EH (cell line): Measurements from ENCODE around the gene SAT1.
A peak's percentile ranks its signal among the peaks of the same experiment; 100 is the strongest.
"Not testable (repeated sequence)": the region's sequence is repeated elsewhere in the genome, so short reads cannot be mapped to it uniquely, and the experiment has no call there.

Source experiments
- DNase-seq: peaks from one replicate; pipeline ENCODE4 v3.0.0-alpha.2; 2015; ENCODE audit warnings: low read depth

Gene SAT1

DNA sequence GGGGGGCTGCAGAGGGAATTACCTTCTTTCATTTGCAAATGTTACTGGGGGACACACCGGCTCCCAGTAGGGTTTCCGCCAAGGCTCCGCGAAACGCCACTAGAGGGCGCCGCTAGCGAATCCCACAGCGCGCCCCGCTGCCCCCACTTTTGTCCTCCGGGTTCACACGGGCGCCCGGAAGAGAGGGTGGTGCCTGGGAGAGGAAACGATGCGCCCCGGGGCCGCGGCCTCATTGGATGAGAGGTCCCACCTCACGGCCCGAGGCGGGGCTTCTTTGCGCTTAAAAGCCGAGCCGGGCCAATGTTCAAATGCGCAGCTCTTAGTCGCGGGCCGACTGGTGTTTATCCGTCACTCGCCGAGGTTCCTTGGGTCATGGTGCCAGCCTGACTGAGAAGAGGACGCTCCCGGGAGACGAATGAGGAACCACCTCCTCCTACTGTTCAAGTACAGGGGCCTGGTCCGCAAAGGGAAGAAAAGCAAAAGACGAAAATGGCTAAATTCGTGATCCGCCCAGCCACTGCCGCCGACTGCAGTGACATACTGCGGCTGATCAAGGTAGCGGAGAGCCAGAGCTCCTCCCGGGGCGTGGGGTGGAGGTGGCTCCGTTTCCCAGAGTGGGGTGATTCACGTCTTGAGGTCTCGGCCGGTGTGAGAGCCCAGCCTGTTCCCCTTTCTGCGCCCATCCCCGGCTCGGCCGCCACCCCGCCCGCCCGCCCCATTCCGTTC lies at the start of gene SAT1:
SAT1 (plus strand) TSS at position 311 of the 726 bp plus-strand sequence; CDS start at position 490, 179 bp downstream.
- DNase-seq, result peak; percentile 94

DNA sequence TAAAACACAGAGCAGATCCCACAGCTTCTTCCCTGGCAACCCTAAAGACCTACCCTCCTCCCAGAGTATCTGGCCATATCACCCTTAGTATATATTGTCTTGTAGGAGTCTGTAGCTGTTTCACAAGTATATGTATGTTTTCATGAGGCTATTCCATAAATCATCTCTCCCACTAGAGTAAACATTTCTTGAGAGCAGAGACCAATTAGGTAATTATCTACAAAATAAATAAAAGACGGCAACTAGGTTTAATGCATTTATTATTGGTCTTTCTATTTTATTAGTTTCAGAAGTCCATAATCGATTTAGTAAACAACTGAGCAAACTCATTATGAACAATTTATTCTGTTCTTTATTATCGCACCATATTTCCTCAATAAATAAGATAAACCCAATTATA lies 46.9 kb upstream of the SAT1 start:
- DNase-seq, result no peak

DNA sequence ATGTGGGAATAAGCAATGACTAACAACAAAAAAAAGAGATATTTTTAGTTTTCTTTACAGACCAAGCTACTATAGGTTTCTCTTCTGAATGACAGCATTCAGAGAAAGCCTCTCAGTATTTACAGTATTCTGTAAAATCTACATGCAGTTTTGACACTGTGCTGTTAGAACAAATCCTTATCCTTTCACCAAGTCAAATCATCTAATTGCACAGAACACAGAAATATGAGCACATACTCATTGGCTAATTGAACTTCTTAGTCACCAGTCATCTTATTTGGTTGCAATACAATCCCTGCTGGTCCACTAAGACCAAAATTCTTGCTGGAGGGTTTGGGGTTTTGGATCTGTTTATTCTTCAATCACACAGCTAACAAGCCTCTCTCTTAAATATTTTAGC lies 45.6 kb upstream of the SAT1 start:
- peak; percentile 32 for DNase-seq

DNA sequence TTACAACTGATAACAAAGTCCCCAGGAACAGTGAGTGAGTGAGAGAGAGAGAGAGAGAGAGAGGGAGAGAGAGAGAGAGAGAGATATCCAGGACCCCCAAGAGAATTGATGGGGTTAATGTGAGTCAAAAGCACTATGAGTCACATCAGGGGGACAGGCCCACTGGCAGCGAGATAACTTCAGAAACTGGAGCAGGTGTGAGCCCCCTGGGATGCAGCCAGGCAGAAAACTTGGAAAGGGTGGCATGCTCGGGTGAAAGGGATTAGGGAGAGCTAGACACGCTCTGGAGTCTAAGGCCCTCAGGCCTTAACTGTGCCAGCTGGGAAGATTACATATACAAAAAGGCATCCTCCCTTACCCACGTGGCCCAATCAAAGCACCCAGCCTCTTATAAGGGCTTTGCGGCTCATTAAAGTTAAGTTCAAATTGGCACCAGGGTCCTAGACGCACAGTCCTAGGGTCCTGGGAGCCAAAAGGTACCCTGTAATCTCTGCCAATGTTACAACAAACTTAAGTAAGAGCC lies 40.7 kb upstream of the SAT1 start:
- DNase-seq, result peak; percentile 85

DNA sequence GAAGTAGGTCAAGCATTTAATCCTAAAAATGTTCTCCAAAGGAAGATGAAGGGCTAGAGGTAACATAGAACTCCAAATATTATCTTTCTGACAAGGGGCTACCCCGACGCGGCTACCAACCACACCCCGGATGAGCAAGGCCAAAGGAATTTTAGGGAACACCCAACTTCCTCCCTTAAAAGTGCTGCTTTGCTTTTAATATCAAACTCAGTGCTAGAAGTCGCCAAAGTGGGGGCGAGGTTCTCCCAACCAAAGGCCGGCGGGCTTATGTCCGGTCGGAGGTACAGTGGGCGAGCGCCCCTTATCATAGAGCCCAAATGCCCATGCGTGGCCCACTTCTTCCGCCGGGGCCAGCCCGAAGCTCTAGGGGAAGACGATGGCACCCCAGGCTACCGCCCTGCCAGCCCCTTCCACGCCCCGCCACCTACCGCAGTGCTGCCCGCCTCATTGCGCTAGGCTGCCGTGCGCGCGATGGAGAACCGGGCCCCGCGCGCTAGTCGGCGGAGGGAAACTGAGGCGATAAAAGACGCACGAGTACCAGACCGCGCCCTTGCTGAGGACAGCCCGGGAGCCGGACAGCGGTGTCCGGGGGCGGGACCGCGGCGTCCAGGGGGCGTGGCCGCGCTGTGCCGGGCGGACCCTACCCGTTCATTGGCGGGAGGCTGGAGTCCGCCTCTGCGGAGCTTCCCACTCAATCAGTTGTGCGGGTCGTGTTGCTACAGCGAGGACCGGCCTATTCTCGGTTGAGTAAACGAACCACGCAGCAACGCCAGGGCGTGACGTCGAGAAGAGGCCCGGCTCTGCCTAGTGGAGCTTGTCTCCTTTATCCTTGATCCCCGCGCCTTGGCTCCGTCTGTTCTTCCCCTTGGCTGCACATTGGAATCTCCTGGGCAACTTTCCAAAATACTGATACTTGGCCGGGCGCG lies 40.0 kb upstream of the SAT1 start, which contains the start of gene ACOT9:
ACOT9 (minus strand) TSS at position 580 of the 926 bp plus-strand sequence; CDS start at position 448, 132 bp downstream.
- DNase-seq, result peak; percentile 95

DNA sequence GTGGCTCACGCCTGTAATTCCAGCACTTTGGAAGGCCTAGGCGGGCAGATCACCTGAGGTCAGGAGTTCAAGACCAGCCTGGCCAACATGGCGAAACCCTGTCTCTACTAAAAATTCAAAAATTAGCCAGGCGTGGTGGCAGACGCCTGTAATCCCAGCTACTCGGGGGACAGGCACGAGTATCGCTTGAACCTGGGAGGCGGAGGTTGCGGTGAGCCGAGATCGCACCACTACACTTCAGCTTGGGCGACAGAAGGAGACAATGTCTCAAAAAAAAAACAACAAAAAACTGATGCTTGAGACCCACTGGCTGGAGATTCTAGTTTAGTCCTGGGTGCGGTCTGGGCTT lies 39.4 kb upstream of the SAT1 start:
- not testable (repeated sequence) for DNase-seq

DNA sequence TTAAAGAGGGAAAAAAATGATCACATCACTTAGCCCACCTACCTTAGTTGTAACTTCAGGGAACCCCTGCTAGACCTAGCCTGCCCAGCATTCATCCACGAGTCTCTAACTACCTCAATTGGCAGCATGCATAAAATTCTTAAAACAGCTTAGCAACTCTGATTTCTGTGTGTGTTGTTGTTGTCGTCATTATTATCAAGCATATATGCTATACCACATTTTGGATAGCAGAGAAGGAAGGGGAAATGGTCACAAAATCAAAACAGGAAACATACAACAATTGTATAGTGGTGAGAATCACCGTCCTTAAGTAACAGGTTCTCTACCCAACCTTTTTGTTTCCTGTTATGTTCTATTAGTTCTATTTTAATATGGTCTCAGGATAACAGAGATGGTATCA lies 37.2 kb upstream of the SAT1 start:
- DNase-seq, result no peak

DNA sequence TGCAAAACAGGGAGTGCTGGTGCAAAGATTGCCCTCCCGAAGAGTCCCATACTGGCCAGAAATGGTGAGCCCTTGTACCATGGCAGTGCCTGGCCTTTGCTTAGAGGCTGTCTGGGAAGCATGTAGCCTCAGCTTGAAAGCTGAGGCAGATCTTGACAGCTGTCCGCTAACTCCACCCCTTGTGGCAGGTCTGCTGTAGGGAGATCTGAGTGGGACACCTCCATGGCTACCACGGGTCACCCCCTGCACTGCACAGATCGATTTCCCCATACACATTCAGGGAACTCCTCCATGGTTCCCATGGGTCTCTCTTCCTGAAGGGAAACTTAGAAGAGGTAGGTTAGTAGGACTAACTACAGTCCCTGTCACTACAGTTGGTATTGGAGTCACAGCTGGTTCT lies 33.8 kb upstream of the SAT1 start:
- no peak for DNase-seq

DNA sequence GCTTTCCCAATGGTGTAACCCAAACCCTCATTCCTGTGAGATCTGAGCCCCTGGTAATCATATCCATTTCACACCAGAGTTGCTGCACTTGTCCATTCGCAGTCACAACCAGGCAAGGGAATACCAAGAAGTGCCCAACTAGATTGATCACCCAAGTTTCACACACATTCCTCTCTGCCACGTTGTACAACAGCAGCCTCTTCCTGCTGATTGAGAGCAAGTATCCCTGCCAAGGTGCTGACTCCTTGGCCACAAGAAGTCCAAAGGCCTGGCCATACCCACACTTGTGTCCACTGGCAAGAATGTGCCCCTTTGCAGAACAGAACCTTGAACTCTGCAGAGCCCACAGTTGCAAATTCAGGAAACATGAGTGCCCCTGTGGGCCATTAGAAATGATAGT lies 33.4 kb upstream of the SAT1 start:
- peak; percentile 32 for DNase-seq

DNA sequence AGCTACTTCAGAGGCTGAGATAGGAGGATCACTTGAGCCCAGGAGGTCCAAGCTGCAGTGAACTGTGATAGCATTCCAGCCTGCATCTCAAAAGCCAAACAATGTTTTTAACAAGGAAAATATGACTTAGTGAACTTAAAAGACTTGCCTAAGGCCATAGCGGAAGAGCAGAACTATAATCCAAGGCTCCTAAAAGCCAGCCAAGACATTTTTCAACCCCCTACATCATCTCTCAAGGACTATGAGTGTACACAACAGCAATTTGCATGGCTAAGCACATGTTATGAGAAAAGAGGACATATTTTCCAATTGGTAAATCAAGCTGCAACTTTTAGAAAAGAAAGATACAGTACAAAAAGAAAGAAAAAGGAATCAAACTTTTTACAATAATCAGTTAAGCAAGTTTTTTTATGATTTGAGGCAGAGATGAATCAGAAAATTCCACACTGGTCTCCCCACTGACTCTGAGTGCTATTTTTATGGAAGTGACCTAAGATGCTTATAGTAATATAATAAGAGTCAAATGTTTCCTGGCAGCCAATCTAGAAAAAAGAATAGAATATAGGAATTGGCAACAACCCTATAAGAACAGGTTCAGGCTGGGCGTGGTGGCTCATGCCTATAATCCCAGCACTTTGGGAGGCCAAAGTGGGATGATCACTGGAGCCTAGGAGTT lies 30.1 kb upstream of the SAT1 start:
- peak; percentile 92 for DNase-seq

DNA sequence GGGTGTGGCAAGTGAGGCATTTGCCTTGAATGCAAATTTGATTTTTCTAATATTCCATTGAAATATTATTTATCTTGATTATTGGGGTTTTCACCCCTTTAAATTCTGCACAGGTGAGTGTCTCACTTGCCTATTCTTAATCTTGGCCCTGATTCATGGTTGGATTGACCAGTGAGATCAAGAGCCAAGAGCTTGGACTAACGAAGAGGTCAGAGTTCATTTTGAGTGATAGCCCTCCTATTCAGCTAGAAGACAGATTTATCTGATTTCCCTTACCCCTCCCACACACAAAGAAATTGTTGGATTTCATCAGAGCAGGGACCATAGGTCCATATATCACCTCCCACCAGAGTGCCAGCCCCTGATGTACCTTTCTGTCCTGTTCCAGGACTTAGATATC lies 28.3 kb upstream of the SAT1 start:
- DNase-seq, result no peak

DNA sequence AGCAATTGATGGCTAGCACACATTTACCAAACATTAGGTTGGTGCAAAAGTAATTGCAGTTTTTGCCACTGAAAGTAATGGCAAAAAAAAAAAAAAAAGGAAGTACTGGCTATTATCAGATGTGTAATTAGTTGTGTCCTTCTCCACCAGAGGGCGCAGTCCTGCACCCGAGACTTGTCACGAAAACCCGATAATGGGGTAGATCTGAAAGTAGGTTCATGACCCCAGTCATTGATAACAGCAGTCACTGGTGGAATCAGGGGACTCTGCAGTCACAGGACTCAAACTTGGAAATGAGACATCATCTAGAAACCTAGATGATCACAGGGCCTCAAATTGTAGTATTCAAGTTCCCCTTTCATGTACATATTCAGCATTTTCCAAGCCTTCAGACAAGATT lies 26.8 kb upstream of the SAT1 start:
- peak; percentile 58 for DNase-seq

DNA sequence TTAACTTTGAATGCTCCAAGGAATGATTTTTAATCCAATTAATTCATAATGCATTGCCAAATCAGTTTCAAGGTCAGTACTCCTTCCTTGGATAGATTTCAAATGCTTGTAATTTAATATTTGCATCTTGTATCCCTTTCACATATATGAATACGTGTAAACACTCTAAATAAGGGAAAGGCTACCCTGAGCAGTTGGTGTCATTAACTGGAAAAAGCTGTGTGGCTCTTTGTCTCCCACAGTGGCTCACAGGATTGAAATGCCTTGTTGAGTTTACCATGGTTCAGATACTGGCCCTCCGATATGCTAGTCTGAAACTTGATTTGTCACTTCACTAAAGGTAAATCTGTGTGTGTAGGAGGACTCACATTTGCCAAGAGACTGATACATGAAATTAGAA lies 23.2 kb upstream of the SAT1 start:
- no peak for DNase-seq

DNA sequence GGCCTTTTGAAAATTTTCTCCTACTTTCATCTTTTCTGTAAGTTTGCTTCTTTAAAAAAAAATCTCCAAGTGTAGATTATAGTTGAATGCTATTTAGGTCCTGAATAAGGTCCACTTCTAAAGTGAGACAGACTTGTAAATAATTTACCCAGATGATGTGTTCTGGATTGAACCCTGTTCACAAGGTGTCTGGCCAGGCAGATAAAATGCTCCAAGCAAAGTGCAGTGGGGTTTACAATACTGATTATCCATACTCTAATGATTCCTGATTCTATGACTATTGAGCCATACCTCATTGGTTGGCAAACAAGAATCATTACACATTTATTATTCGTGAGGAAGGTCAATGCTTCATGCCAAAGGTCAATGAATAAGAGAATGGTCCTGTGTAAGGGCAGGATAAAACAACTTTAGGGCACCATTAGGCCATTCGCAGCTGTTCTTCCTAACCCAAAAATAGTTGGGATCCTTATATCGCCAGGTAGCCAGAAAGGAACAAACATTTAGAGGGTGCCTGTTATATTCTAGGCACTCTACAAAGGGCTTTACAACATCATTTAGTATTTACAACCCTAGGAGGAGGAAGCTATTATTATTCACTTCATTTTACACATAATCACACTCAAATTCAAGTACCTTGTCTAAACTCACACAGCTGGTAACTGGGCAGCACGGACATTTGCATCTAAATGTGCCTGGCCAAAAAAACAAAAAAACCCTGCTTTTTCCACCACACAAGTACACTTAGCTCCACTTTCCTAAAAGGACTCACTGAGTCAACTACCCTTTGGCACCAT lies 18.6 kb upstream of the SAT1 start:
- DNase-seq, result no peak

DNA sequence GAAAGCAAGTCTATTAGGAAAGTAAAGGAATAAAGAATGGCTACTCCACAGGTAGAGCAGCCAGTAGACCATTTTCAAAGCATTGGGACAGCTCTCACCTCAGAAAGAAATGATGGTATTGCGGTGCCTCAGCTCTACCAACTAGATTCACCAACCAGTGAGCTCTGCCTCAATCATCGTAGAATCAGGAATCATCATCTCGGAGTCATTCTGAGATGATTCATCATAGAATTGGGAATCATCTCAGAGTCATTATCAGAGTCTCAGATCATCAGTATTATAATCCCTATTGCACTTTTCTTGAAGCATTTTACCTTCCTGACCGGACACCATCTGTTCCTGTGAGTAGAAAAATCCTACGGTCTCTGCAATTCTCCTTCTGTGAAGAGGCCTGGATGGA lies 17.5 kb upstream of the SAT1 start:
- peak; percentile 30 for DNase-seq

DNA sequence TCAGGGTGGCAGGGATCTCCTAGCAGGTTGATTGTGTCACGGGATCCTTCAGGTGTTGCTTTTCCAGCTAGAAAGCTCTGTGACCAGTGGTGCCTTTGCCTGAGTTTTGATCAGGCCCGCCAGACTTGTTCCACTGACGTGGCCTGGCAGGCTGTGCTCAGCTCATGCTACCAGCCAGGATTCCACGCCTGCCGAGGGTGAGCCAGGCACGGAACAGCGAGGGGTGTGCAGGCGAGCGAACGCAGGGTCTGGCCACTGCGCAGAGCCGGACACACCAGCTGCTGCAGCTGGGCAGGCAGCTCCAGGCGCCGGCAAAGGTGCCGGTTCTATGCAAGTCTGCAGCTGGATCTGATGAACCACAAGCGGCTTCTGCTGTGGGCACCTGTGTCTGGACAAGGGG lies 17.1 kb upstream of the SAT1 start:
- no peak for DNase-seq

DNA sequence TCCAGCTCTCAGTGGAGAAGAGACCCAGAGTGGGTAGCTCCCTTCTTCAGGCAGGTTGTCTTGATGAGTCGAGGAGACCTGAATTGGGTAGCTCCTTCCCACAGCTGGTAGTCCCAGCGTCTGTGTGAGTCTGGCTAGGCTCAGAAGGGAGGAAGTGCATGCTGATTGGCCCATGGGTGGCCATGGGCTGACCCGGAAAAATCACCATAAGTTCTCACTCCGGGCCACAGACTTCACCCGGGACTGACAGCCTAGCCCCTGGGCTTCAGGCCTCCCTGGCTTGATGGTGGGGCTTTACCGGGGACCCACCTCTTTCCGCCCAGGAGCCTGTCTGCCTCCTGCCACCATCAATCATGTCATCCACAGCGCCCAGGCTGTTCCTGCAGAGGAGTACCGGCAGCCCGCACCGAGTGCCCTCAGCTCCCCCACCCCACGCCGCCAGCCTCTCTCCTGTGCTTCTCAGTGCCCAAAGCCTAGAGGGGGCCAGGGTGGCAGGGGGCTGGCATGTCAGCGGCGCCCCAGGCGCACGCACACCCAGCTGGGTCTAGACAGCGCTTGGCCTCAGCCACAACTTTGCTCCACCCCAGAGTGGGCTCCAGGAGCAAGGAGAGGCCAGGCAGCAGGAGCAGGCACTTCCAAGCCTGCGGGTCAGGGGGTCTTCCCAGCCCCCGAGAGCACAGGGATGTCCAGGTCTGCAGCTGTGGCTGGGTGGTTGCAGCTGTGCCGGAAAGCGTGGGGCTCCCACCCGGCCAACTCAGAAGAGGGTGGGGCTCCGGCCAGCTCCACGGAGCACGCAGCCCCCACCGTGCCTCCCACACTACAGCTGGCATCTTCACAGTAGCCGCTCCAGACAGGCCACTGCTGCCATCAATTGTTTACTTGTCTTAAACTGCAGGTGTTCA lies 16.1 kb upstream of the SAT1 start:
- no peak for DNase-seq

DNA sequence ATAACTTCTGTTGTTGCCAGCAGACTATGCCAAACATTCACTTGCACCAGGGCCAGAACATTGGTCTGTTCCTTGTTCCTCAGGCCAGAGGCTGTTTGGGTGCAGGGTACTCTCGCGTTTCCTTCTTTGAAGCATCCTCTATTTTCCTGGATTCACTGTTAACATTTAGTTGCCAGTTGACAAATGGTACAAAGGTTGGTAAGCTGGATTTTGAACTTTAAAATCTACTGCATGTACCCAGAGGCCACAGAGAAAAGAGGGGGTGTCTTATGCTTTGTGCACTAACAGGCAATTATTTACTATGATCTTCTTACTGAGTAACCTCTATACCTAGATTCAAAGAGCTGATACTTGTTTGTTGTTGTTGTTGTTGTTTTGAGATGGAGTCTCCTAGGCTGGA lies 12.8 kb upstream of the SAT1 start:
- no peak for DNase-seq

DNA sequence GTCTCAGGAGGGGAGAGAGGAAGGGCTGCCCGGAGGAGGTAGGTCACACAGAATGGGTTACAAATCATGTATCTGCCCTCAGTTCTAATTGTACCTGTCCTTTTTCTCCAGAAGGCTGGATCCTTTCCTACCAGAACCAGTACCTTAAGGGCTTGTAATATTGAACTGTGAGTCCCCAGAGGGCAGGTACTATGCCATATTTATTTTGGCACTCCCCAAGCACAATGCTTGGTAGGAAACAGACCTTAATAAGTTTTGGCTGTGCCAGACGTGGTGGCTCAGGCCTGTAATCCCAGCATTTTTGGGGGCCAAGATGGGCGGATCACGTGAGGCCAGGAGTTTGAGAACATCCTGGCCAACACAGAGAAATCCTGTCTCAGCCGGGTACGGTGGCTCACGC lies 11.9 kb upstream of the SAT1 start:
- DNase-seq, result not testable (repeated sequence)

DNA sequence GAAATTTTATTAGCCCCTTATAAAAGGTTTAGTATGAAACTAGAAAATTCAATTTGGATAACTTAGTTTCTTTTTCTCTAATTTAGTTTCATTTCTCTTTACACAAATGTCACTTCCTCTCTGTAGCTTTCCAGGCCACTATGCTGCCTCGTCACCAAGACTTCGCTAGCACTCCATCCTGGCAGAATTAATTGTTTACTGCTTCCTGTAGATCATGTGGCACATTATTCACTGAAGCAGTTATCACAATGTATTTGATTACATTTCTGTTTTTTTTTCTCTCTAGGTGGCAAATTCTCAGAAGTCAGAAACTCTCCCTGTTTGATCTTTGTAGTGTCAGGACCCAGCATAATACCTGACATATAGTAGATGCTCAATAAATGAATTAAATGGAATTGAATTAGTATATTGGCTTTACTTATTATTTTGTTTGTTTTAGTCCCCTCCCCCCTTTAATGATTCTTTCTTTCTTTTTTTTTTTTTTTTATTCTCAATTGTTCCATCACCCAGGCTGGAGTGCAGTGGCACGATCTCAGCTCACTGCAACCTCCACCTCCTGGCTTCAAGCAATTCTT lies 9.3 kb upstream of the SAT1 start:
- no peak for DNase-seq
